ENCODE results near the gene HOMER2.

Gene HOMER2

GRCh38 chr15:82799183-82799841, 153.2 kb downstream of the HOMER2 start:
- DNase-seq (ENCODE audit: low read depth in 3 of 3): no peak
